Measurements from ENCODE around the gene DDX24. TPM values are rescaled to one million over a fixed set of nuclear protein-coding genes. Genes with fewer than 3 reads are reported as not detected.

Gene DDX24
- total RNA-seq, 1 experiment from 2014 or later, result 190 TPM

DNA sequence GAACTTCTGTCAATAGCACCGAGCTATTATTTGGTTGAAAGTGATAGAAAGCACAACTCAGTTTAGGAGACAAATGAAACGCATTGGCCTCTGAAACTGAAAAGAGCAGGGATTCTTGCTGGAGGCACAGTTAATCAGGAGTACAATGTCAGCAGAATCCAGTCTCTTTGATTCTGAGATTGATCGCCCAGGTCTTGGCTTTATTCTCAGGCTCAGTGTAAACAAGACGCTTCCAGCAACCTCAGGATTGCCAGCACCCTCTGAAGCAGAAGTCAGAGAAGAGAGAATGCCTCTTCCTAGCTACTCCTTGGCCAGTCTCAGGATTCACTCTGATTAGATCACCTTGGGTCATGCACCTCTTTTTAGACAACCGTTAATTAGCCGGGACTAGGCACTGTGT is 66.6 kb downstream of the DDX24 start:
- peaks cover 38% of the 10 kb centered on the region for H3K4me1 Mint-ChIP-seq (ENCODE audit: low read depth, unreplicated experiment)
- no peak for DNase-seq
- intact Hi-C loops (cut with micrococcal nuclease; ENCODE audit: unreplicated experiment), result no loop called here
- no TSS peak for BruUV-seq (replicated peaks)
- TF ChIP-seq, protein P1, sequence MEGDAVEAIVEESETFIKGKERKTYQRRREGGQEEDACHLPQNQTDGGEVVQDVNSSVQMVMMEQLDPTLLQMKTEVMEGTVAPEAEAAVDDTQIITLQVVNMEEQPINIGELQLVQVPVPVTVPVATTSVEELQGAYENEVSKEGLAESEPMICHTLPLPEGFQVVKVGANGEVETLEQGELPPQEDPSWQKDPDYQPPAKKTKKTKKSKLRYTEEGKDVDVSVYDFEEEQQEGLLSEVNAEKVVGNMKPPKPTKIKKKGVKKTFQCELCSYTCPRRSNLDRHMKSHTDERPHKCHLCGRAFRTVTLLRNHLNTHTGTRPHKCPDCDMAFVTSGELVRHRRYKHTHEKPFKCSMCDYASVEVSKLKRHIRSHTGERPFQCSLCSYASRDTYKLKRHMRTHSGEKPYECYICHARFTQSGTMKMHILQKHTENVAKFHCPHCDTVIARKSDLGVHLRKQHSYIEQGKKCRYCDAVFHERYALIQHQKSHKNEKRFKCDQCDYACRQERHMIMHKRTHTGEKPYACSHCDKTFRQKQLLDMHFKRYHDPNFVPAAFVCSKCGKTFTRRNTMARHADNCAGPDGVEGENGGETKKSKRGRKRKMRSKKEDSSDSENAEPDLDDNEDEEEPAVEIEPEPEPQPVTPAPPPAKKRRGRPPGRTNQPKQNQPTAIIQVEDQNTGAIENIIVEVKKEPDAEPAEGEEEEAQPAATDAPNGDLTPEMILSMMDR (IDR thresholded peaks at IDR 0.05; ENCODE audit: unreplicated experiment), result no peak
- no peaks in the 10 kb centered on the region for H3K9me3 Mint-ChIP-seq (ENCODE audit: low read depth, unreplicated experiment)
- CTCF ChIA-PET, result interaction anchor here (0.7 kb wide), 1 partner anchor 229 kb away, joined by 4 read pairs; no protein-coding TSS in a partner anchor
- H3K36me3 Mint-ChIP-seq (ENCODE audit: insufficient read depth, unreplicated experiment), result peaks cover 3% of the 10 kb centered on the region
- no peaks in the 10 kb centered on the region for H3K27me3 Mint-ChIP-seq (ENCODE audit: unreplicated experiment)
- H3K4me3 Mint-ChIP-seq (ENCODE audit: low read depth, unreplicated experiment), result no peak overlapping the region
- no peak overlapping the region for H3K27ac Mint-ChIP-seq (ENCODE audit: unreplicated experiment)

DNA sequence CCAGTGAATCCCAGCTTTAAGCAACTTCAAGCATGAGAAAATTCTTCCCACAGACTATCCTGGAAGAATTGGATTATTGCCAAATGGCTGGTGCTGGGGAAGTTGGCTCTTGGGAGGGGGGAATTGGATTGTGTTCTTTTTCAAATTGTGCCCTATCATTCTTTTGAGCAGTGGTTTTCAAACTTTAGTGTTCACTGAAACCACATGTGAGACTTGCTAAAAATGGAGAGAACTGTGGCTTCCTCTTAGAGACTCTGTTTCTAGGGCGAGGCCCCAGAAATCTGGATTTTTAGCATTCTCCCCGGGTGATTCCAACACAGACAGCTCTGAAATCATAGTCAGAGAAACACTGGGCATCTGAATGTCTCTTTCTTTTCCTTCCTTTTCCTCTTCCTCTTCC is 69.2 kb downstream of the DDX24 start:
- intact Hi-C loops (cut with micrococcal nuclease; ENCODE audit: unreplicated experiment), result no loop called here
- no peaks in the 10 kb centered on the region for H3K9me3 Mint-ChIP-seq (ENCODE audit: low read depth, unreplicated experiment)
- H3K4me1 Mint-ChIP-seq (ENCODE audit: low read depth, unreplicated experiment), result peaks cover 21% of the 10 kb centered on the region
- TF ChIP-seq, protein P1 (IDR thresholded peaks at IDR 0.05; ENCODE audit: unreplicated experiment), result no peak
- no peaks in the 10 kb centered on the region for H3K36me3 Mint-ChIP-seq (ENCODE audit: insufficient read depth, unreplicated experiment)
- no TSS peak for BruUV-seq (replicated peaks)
- no peak overlapping the region for H3K27ac Mint-ChIP-seq (ENCODE audit: unreplicated experiment)
- no peak overlapping the region for H3K4me3 Mint-ChIP-seq (ENCODE audit: low read depth, unreplicated experiment)
- DNase-seq, result no peak
- CTCF ChIA-PET, result interaction anchor here (0.8 kb wide), 2 partner anchors 13 to 75 kb away, joined by 3 read pairs; no protein-coding TSS in a partner anchor
- H3K27me3 Mint-ChIP-seq (ENCODE audit: unreplicated experiment), result no peaks in the 10 kb centered on the region

DNA sequence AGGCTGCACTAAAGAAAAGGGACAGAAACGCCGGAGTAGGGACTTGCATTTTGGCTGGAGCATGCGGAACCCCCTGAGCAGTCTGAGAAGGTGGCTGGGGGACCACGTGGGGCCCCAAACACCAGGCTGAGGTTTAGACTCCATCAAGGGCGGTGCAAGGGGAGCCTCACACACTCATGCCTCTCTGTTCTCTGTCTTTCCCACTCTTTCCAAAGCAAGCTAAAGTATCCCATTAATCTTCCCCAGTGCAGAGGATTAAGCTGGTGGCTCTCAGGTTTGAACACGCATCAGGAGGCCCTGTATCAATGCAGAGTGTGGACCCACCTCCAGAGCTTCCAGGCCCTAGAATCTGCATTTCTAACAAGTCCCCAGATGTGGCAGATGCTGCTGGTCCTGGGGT is 70.4 kb downstream of the DDX24 start:
- no TSS peak for BruUV-seq (replicated peaks)
- no peaks in the 10 kb centered on the region for H3K36me3 Mint-ChIP-seq (ENCODE audit: insufficient read depth, unreplicated experiment)
- no peak overlapping the region for H3K4me3 Mint-ChIP-seq (ENCODE audit: low read depth, unreplicated experiment)
- H3K27ac Mint-ChIP-seq (ENCODE audit: unreplicated experiment), result no peak overlapping the region
- DNase-seq, result no peak
- CTCF ChIA-PET, result no interaction called here
- H3K4me1 Mint-ChIP-seq (ENCODE audit: low read depth, unreplicated experiment), result peaks cover 21% of the 10 kb centered on the region
- H3K9me3 Mint-ChIP-seq (ENCODE audit: low read depth, unreplicated experiment), result no peaks in the 10 kb centered on the region
- intact Hi-C loops (cut with micrococcal nuclease; ENCODE audit: unreplicated experiment), result no loop called here
- TF ChIP-seq, protein P1 (IDR thresholded peaks at IDR 0.05; ENCODE audit: unreplicated experiment), result no peak
- H3K27me3 Mint-ChIP-seq (ENCODE audit: unreplicated experiment), result no peaks in the 10 kb centered on the region

DNA sequence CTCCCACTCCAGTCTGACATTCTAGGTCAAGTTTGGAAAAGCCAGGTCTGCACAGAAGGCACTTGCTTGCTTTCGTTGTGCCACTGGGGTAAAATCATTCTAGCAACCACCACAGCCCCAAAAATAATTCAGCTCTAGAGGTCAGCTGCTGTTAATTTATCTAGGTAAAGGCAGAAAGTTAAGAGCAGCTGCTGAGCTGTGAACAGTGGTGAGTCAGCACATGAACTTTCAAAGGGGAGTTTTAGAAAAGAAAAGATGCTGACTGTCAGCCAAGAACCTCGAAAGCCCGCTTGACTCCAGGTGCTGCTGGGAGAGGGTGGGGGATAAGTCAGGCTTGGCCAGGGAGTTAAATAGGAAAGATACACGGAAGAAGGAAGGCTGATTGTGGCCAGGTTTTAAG is 71.2 kb downstream of the DDX24 start:
- CTCF ChIA-PET, result interaction anchor here (0.7 to 1.7 kb wide), 2 partner anchors 16 to 27 kb away, joined by 3 read pairs; partner anchors contain the start of gene OTUB2
- TF ChIP-seq, protein P1 (IDR thresholded peaks at IDR 0.05; ENCODE audit: unreplicated experiment), result no peak
- no peak for DNase-seq

More for the DNA sequence above, 71.2 kb downstream of the DDX24 start:
- no peak overlapping the region for H3K4me3 Mint-ChIP-seq (ENCODE audit: low read depth, unreplicated experiment)
- peaks cover 27% of the 10 kb centered on the region for H3K4me1 Mint-ChIP-seq (ENCODE audit: low read depth, unreplicated experiment)
- intact Hi-C loops (cut with micrococcal nuclease; ENCODE audit: unreplicated experiment), result no loop called here
- H3K27ac Mint-ChIP-seq (ENCODE audit: unreplicated experiment), result no peak overlapping the region
- no peaks in the 10 kb centered on the region for H3K36me3 Mint-ChIP-seq (ENCODE audit: insufficient read depth, unreplicated experiment)
- H3K27me3 Mint-ChIP-seq (ENCODE audit: unreplicated experiment), result no peaks in the 10 kb centered on the region
- BruUV-seq (replicated peaks), result no TSS peak
- no peaks in the 10 kb centered on the region for H3K9me3 Mint-ChIP-seq (ENCODE audit: low read depth, unreplicated experiment)

Measured in Calu3 (cell line).